AG04450 (cell line): Measurements from ENCODE around the gene ARHGAP22. TPM values are rescaled to one million over a fixed set of nuclear protein-coding genes. Genes with fewer than 3 reads are reported as not detected.

Source experiments
- CTCF ChIA-PET: fragments of 300-600, 350-600 bp; formaldehyde crosslinking; extraction: SDS; loops from one replicate; lab custom pipeline; 2022; ENCODE audit warnings: antibody characterized with exemption, inconsistent platforms; lab: Charles Lee
- POLR2A ChIA-PET: fragments of 350-600 bp; formaldehyde crosslinking; extraction: SDS; loops from one replicate; lab custom pipeline; 2021; ENCODE audit warnings: antibody characterized with exemption, inconsistent platforms; lab: Yijun Ruan, JAX
- DNase-seq: peaks from one replicate; pipeline ENCODE4 v3.0.0-alpha.2; 2011; ENCODE audit warnings: low read depth, low spot score
- H3K27ac ChIP-seq: one replicate; pipeline ENCODE4 v1.5.1; 2012; ENCODE audit warnings: low read depth, low read length, control low read depth
- H3K27me3 ChIP-seq: one replicate; pipeline ENCODE4 v1.6.0; 2012; ENCODE audit warnings: low read length; ENCODE audit not compliant: control insufficient read depth, insufficient read depth
- H3K4me3 ChIP-seq: 2 replicates; pipeline ENCODE4 v1.5.1; 2011; ENCODE audit warnings: mild to moderate bottlenecking, low read depth, low read length, control low read depth
- H3K9me3 ChIP-seq: 2 replicates; pipeline ENCODE4 v1.5.1; 2012; ENCODE audit warnings: low read length; ENCODE audit not compliant: control insufficient read depth, insufficient read depth
- polyA plus RNA-seq: library from polyadenylated mRNA; depleted of rRNA; stranded (reverse); fragments of >200 nt; gene quantifications from 2 replicates; pipeline ENCODE4 v1.2.3, GENCODE V29; 2011
- TF ChIP-seq, protein P1 (sequence below): IDR thresholded peaks from 2 replicates; pipeline ENCODE4 v1.5.1; 2011; ENCODE audit warnings: low read depth, low read length, control low read depth, inconsistent platforms

ARHGAP22 gene
- polyA plus RNA-seq, 1 experiment: 8.2 TPM

DNA sequence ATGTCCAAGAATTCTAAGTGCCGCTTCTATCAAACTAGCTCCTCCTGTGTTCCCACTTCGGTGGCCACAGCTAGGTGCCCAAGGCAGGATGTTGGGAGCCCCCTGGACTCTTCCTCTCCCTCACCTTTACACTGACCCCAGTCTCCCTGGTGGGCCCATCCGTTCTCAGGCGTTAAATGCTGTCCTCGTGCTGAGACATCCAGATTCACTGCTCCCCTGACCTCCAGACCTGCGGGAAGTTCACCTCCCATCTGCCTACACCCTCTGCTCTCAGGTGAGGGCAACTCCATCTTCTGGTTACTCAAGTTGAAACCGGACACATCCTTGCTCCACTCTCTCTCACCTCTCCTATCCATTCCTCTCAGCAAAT lies 114.3 kb downstream of the ARHGAP22 start:
- Histone ChIP-seq H3K27ac (no peak overlapping the region), H3K4me3 (no peak overlapping the region), H3K27me3 (no peaks in the 10 kb centered on the region), H3K9me3 (no peaks in the 10 kb centered on the region)
- no peak for DNase-seq
- TF ChIP-seq, protein P1, sequence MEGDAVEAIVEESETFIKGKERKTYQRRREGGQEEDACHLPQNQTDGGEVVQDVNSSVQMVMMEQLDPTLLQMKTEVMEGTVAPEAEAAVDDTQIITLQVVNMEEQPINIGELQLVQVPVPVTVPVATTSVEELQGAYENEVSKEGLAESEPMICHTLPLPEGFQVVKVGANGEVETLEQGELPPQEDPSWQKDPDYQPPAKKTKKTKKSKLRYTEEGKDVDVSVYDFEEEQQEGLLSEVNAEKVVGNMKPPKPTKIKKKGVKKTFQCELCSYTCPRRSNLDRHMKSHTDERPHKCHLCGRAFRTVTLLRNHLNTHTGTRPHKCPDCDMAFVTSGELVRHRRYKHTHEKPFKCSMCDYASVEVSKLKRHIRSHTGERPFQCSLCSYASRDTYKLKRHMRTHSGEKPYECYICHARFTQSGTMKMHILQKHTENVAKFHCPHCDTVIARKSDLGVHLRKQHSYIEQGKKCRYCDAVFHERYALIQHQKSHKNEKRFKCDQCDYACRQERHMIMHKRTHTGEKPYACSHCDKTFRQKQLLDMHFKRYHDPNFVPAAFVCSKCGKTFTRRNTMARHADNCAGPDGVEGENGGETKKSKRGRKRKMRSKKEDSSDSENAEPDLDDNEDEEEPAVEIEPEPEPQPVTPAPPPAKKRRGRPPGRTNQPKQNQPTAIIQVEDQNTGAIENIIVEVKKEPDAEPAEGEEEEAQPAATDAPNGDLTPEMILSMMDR: no peak
- POLR2A ChIA-PET: no interaction called here
- CTCF ChIA-PET: no interaction called here

DNA sequence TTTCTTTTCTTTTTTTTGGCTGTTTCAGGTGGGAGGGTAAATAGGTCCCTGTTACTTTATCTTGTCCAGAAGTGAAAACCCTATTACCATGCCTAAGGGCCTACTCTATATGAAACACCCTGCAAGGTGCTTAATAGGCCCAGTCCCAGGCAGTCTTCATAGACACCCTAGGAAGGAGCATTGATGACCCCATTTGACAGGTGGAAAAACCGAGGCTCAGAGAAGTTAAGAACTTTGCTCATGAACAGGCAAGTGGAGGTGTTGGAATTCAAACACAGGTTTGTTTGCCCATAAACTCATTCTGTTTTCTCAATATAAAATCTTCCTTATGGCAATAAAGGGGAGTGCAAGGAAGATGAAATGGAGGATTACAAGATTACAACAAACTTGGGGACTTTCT lies 115.8 kb downstream of the ARHGAP22 start:
- no peak for DNase-seq
- no peaks in the 10 kb centered on the region for H3K27me3 ChIP-seq
- H3K27ac ChIP-seq: no peak overlapping the region
- no peaks in the 10 kb centered on the region for H3K9me3 ChIP-seq
- no peak overlapping the region for H3K4me3 ChIP-seq
- ChIA-PET POLR2A (no interaction called here), CTCF (interaction anchor here (1.3 kb wide), 1 partner anchor 126 kb away, joined by 3 read pairs; no protein-coding TSS in a partner anchor)
- TF ChIP-seq, protein P1: no peak

DNA sequence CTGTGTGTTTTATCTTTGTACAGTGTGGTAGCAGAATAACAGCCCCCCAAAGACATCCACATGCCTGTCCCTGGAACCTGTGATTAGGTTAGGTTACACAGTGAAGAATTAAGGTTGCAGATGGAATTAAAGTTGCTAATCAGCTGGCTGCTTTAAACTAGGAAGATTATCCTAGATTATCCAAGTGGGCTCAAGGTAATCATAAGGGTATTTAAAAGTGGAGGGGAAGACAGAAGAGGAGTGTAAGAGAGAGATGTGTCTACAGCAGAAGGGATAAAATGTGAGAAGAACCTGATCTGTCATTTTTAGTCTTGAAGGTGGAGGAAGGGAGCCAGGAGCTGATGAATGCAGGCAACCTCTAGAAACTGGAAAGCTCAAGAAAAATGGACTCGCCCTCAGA lies 117.6 kb downstream of the ARHGAP22 start:
- CTCF ChIA-PET: interaction anchor here (2.3 kb wide), 1 partner anchor 169 kb away, joined by 11 read pairs; no protein-coding TSS in a partner anchor
- no peak for DNase-seq
- H3K9me3 ChIP-seq: no peaks in the 10 kb centered on the region
- no peak overlapping the region for H3K4me3 ChIP-seq
- POLR2A ChIA-PET: no interaction called here
- no peaks in the 10 kb centered on the region for H3K27me3 ChIP-seq
- H3K27ac ChIP-seq: no peak overlapping the region
- TF ChIP-seq, protein P1: no peak

DNA sequence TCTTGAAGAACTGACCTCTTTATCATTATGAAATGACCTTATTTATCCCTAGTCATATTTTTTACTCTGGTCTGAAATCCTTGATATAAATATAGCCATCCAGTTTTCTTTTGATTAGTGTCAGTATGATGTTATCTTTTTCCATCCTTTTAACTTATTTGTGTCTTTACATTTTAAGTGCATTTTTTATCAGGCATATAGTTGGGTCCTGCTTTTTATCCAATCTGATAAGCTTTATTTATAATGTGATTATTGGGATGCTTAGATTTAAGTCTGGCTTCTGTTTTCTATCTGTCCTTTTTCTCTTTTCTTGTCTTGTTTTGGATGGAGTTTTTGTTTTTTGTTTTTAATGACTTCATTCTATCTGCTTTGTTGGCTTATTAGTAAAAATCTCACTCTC lies 119.2 kb downstream of the ARHGAP22 start:
- Histone ChIP-seq H3K9me3 (no peaks in the 10 kb centered on the region), H3K27ac (no peak overlapping the region), H3K27me3 (no peaks in the 10 kb centered on the region), H3K4me3 (no peak overlapping the region)
- ChIA-PET POLR2A (no interaction called here), CTCF (interaction anchor here (1.3 kb wide), 1 partner anchor 173 kb away, joined by 3 read pairs; no protein-coding TSS in a partner anchor)
- TF ChIP-seq, protein P1: no peak
- DNase-seq: no peak

DNA sequence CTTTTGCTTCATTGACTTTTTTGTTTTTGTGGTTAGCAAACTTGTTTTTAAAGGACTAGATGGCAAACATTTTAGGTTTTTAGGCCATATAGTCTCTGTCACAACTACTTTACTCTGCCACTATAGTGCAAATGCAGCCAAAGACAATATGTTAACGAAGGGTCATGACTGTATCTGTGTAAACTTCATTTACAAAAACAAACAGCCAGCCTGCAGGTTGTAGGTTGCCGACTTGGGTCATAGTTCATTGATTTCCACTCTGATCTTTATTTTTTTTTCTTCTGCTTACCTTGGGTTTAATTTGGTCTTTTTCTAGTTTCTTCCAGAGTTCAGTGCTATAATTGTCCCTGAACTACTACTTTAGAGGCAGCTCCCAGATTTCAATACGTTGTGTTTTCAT lies 120.0 kb downstream of the ARHGAP22 start:
- CTCF ChIA-PET: no interaction called here
- H3K9me3 ChIP-seq: no peaks in the 10 kb centered on the region
- no peak overlapping the region for H3K4me3 ChIP-seq
- H3K27ac ChIP-seq: no peak overlapping the region
- H3K27me3 ChIP-seq: no peaks in the 10 kb centered on the region
- no peak for DNase-seq
- TF ChIP-seq, protein P1: no peak
- POLR2A ChIA-PET: no interaction called here
